ENCODE data around the gene GZMM. TPM values are rescaled to one million over a fixed set of nuclear protein-coding genes. Genes with fewer than 3 reads are reported as not detected.
A peak's percentile ranks its signal among the peaks of the same experiment; 100 is the strongest.

GZMM gene
- total and polyA plus RNA-seq, 10 donors: 3.9 to 19.5 (median 14.9) TPM

DNA sequence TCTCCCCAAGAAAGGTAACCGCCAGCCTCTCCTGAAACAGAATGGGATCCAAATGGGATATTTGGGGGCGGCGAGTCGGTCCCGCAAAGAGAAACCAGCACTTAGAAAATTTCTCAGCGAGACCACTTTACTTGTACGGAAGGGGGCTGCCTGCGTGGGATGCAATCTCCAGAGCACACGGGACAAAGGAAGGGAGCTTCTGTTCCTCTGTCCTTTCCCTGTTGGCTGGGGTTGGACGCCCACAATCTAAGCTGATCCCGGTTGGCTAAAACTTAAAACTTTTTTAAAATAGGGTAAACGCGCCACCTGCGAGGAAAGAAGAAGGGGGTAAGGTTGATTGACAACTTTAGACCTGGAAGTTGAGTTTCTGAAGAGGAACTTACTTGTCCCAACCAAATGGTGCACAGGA lies 27.7 kb downstream of the GZMM start:
- Histone ChIP-seq H3K27ac (peak overlapping the region; percentile 75 to 97 (median 90)), H3K36me3 (peaks cover 0 to 6% (median 0%) of the 10 kb centered on the region in 6 donors), H3K4me3 (peak overlapping the region; percentile 23 to 97 (median 84)), H3K9me3 (no peaks in the 10 kb centered on the region), H3K27me3 (replicated peaks in 1 of 7) (no peaks in the 10 kb centered on the region), H3K4me1 (peaks cover 30 to 56% (median 45%) of the 10 kb centered on the region in 6 donors)
- no peak for DNase-seq
- TF ChIP-seq POLR2A (IDR thresholded peaks at IDR 0.05) (peak in 1 of 3 donors; percentile 11), POLR2AphosphoS5 (IDR thresholded peaks at IDR 0.05) (no peak)
- WGBS, 5 donors: 0 to 2% (median 1%) methylated on average over 10 to 14 of the region's 14 CpGs
- intact Hi-C loops (cut with DNase I; ENCODE audit: low total_unique reads): loop anchor here (5.0 kb wide), 1 partner anchor 39 kb away; the partner anchor contains the start of gene CDC34

GRCh38 chr19:572140-572742 lies 28.4 kb downstream of the GZMM start, which contains the start of gene BSG:
TSS of gene BSG (plus strand) at chr19:572596. CDS start at chr19:572635, 39 bp downstream.
- H3K36me3 ChIP-seq: peaks cover 0 to 12% (median 0%) of the 10 kb centered on the region in 6 donors
- H3K9me3 ChIP-seq: no peaks in the 10 kb centered on the region
- H3K4me3 ChIP-seq: peak within 1 kb of the TSS; percentile 81 to 98 (median 86)
- peaks cover 30 to 63% (median 51%) of the 10 kb centered on the region in 6 donors for H3K4me1 ChIP-seq
- TF ChIP-seq POLR2A (IDR thresholded peaks at IDR 0.05) (peak; percentile 9 to 89 (median 54)), POLR2AphosphoS5 (IDR thresholded peaks at IDR 0.05) (peak; percentile 97 to 98 (median 98))
- TF ChIP-seq, protein P1, sequence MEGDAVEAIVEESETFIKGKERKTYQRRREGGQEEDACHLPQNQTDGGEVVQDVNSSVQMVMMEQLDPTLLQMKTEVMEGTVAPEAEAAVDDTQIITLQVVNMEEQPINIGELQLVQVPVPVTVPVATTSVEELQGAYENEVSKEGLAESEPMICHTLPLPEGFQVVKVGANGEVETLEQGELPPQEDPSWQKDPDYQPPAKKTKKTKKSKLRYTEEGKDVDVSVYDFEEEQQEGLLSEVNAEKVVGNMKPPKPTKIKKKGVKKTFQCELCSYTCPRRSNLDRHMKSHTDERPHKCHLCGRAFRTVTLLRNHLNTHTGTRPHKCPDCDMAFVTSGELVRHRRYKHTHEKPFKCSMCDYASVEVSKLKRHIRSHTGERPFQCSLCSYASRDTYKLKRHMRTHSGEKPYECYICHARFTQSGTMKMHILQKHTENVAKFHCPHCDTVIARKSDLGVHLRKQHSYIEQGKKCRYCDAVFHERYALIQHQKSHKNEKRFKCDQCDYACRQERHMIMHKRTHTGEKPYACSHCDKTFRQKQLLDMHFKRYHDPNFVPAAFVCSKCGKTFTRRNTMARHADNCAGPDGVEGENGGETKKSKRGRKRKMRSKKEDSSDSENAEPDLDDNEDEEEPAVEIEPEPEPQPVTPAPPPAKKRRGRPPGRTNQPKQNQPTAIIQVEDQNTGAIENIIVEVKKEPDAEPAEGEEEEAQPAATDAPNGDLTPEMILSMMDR (IDR thresholded peaks at IDR 0.05 in 8 of 11, conservative IDR thresholded peaks at IDR 0.05 in 3 of 11): peak in 2 of 11 experiments; percentile 40 to 44
- H3K27ac ChIP-seq: peak within 1 kb of the TSS; percentile 81 to 97 (median 90)
- peak; percentile 100 for DNase-seq
- intact Hi-C loops (cut with DNase I; ENCODE audit: low total_unique reads): loop anchor here (5.0 kb wide), 1 partner anchor 40 kb away; the partner anchor contains the start of gene CDC34
- no peaks in the 10 kb centered on the region for H3K27me3 ChIP-seq (replicated peaks in 1 of 7)
- WGBS, 5 donors: 0 to 1% (median 0%) methylated on average over 58 to 79 of the region's 79 CpGs

DNA sequence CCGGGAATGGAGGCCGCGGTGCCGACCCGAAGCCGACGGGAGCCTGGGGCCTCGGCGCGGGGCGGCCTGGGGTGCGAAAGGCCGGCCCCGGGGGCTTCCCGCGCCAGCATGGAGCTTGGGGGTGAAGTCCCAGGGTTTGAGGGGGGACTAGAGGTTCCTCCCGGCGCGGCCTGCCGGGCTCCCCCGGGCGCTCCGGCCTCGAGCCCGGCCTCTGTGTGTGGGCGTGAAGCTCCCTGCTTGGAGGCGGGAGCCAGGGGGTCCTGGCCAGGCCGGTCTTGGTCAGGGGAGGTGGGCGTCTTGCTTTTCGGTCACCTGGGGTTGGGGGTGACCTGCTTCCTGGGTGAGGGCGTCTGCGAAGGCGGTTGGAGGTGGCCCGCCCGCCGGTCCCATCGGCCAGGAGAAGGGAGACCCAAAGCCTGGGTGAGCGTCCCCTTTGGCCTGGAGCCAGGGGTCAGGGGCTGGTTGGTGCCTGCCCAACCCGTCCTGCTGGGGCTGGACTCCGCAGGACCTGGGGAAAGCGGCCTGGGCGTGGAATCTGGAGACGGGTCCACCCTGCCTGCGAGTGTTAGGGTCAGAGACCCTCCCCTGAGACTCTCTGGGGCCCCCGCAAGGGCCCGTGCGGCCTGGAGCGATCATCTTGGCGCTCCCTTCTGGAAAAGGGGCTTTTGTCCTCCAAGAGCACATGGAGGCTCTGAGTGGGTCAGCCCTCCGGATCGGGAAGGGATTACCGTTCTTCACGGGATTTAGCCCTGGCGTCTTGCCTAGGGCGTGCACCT lies 29.1 kb downstream of the GZMM start:
- 0 to 1% (median 1%) methylated on average over 12 to 55 of the region's 55 CpGs for WGBS, 5 donors
- H3K4me1 ChIP-seq: peaks cover 30 to 70% (median 57%) of the 10 kb centered on the region in 6 donors
- peak; percentile 91 for DNase-seq
- H3K27ac ChIP-seq: peak overlapping the region; percentile 81 to 97 (median 90)
- H3K4me3 ChIP-seq: peak overlapping the region; percentile 81 to 98 (median 86)
- intact Hi-C loops (cut with DNase I; ENCODE audit: low total_unique reads): loop anchor here (5.0 kb wide), 1 partner anchor 41 kb away; the partner anchor contains the start of gene CDC34
- TF ChIP-seq, protein P1 (IDR thresholded peaks at IDR 0.05 in 8 of 11, conservative IDR thresholded peaks at IDR 0.05 in 3 of 11): no peak
- TF ChIP-seq POLR2AphosphoS5 (IDR thresholded peaks at IDR 0.05) (no peak), POLR2A (IDR thresholded peaks at IDR 0.05) (no peak)
- H3K36me3 ChIP-seq: peaks cover 0 to 19% (median 5%) of the 10 kb centered on the region in 6 donors
- no peaks in the 10 kb centered on the region for H3K27me3 ChIP-seq (replicated peaks in 1 of 7)
- no peaks in the 10 kb centered on the region for H3K9me3 ChIP-seq

- peak overlapping the region in 5 of 8 donors; percentile 90 to 97 (median 92) for H3K27ac ChIP-seq
- H3K36me3 ChIP-seq: peaks cover 0 to 25% (median 10%) of the 10 kb centered on the region in 6 donors
- no peaks in the 10 kb centered on the region for H3K9me3 ChIP-seq
- TF ChIP-seq, protein P1 (IDR thresholded peaks at IDR 0.05 in 8 of 11, conservative IDR thresholded peaks at IDR 0.05 in 3 of 11): no peak
- TF ChIP-seq POLR2AphosphoS5 (IDR thresholded peaks at IDR 0.05): no peak
- TF ChIP-seq POLR2A (IDR thresholded peaks at IDR 0.05): no peak
- no peak for DNase-seq
- 1 to 4% (median 2%) methylated on average over 13 to 15 of the region's 15 CpGs for WGBS, 5 donors
- intact Hi-C loops (cut with DNase I; ENCODE audit: low total_unique reads): loop anchor here (5.0 kb wide), 1 partner anchor 41 kb away; the partner anchor contains the start of gene CDC34
- no peaks in the 10 kb centered on the region for H3K27me3 ChIP-seq (replicated peaks in 1 of 7)
- H3K4me1 ChIP-seq: peaks cover 30 to 75% (median 59%) of the 10 kb centered on the region in 6 donors
- peak overlapping the region; percentile 81 to 98 (median 86) for H3K4me3 ChIP-seq
Observed at GRCh38 chr19:573519-573825, 29.6 kb downstream of the GZMM start.

Measured in spleen (tissue), 11 donors.